Measurements from ENCODE around the gene MIEF2. TPM values are rescaled to one million over a fixed set of nuclear protein-coding genes. Genes with fewer than 3 reads are reported as not detected.
"Not testable (repeated sequence)": the region's sequence is repeated elsewhere in the genome, so short reads cannot be mapped to it uniquely, and the experiment has no call there.

Gene MIEF2
- total and polyA plus RNA-seq, 12 donors: 18.9 to 43.4 (median 31.4) TPM

DNA sequence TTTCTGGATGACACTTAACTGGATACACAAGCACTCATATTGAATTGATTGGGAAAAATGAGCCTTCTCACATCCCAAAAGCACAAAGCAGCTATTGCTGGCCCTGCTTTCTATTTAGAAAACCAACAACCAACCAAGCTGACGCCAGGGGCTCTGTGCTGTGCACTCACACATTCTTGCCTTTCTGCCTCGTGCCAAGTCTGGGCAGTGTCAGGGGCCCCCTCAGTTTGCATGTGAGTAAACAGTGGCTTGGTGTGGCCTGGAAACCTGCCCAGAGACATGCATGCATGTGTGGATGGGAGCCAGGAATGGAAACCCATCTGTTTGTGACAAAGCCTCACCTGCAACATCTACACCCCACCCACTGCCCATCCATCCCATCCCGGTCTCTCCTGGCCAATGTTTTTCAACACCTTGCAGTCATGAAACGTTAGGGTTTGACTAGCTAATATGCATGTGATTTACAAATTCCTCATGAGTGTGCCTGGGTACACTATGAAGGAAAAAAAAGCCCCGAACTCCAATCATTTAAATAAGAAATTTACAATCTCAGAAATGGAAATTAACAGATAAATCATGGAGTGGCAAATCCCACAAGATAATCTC lies 20.4 kb downstream of the MIEF2 start:
- TF ChIP-seq, protein P1, sequence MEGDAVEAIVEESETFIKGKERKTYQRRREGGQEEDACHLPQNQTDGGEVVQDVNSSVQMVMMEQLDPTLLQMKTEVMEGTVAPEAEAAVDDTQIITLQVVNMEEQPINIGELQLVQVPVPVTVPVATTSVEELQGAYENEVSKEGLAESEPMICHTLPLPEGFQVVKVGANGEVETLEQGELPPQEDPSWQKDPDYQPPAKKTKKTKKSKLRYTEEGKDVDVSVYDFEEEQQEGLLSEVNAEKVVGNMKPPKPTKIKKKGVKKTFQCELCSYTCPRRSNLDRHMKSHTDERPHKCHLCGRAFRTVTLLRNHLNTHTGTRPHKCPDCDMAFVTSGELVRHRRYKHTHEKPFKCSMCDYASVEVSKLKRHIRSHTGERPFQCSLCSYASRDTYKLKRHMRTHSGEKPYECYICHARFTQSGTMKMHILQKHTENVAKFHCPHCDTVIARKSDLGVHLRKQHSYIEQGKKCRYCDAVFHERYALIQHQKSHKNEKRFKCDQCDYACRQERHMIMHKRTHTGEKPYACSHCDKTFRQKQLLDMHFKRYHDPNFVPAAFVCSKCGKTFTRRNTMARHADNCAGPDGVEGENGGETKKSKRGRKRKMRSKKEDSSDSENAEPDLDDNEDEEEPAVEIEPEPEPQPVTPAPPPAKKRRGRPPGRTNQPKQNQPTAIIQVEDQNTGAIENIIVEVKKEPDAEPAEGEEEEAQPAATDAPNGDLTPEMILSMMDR (IDR thresholded peaks at IDR 0.05): no peak
- peaks cover 5 to 100% (median 71%) of the 10 kb centered on the region in 9 donors for H3K36me3 ChIP-seq
- H3K27me3 ChIP-seq: no peaks in the 10 kb centered on the region
- WGBS, 2 donors: 47 to 56% methylated on average over 5 of the region's 5 CpGs
- H3K4me3 ChIP-seq: no peak overlapping the region
- no peaks in the 10 kb centered on the region for H3K9me3 ChIP-seq
- H3K27ac ChIP-seq: no peak overlapping the region
- ATAC-seq (peak in 2 of 8 donors; percentile 20 to 31), DNase-seq (no peak)
- intact Hi-C loops (cut with DNase I): no loop called here
- H3K4me1 ChIP-seq: peaks cover 0 to 11% (median 0%) of the 10 kb centered on the region in 9 donors

- no peak for DNase-seq
- H3K27me3 ChIP-seq: no peaks in the 10 kb centered on the region
- TF ChIP-seq, protein P1 (IDR thresholded peaks at IDR 0.05): no peak
- intact Hi-C loops (cut with DNase I): no loop called here
- peaks cover 0 to 11% (median 0%) of the 10 kb centered on the region in 9 donors for H3K4me1 ChIP-seq
- no peaks in the 10 kb centered on the region for H3K9me3 ChIP-seq
- ATAC-seq: no peak
- H3K4me3 ChIP-seq: no peak overlapping the region
- peaks cover 5 to 100% (median 72%) of the 10 kb centered on the region in 9 donors for H3K36me3 ChIP-seq
- no peak overlapping the region for H3K27ac ChIP-seq
- 87 to 91% methylated on average over 6 of the region's 6 CpGs for whole genome bisulfite sequencing, 2 donors
Measured at GRCh38 chr17:18281788-18282187, 21.3 kb downstream of the MIEF2 start.

DNA sequence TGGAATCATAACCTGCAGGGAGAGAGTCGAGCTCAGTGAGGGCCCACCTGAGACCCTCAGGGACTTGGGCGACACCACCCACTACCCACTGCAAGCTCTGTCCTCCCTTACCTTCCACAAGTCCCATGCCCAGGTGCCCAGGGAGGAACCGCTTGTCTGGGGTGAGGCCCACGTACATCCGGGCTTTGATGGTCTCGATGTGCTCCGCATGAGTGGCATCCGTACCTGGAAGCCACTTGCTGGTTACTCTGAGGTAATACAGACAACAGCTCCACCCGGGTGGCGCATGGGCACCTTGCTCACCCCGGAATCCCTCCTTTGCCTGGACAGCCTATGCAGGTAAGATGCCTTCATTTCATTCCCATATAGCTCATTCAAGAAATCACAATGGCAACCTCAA lies 24.8 kb downstream of the MIEF2 start:
- H3K9me3 ChIP-seq: no peaks in the 10 kb centered on the region
- peaks cover 0 to 7% (median 0%) of the 10 kb centered on the region in 9 donors for H3K4me1 ChIP-seq
- 97 to 98% methylated on average over 11 of the region's 11 CpGs for WGBS, 2 donors
- DNase-seq (no peak), ATAC-seq (no peak)
- no peaks in the 10 kb centered on the region for H3K27me3 ChIP-seq
- H3K36me3 ChIP-seq: peaks cover 5 to 100% (median 57%) of the 10 kb centered on the region in 9 donors
- no peak overlapping the region for H3K27ac ChIP-seq
- TF ChIP-seq, protein P1 (IDR thresholded peaks at IDR 0.05): no peak
- intact Hi-C loops (cut with DNase I): no loop called here
- no peak overlapping the region for H3K4me3 ChIP-seq

DNA sequence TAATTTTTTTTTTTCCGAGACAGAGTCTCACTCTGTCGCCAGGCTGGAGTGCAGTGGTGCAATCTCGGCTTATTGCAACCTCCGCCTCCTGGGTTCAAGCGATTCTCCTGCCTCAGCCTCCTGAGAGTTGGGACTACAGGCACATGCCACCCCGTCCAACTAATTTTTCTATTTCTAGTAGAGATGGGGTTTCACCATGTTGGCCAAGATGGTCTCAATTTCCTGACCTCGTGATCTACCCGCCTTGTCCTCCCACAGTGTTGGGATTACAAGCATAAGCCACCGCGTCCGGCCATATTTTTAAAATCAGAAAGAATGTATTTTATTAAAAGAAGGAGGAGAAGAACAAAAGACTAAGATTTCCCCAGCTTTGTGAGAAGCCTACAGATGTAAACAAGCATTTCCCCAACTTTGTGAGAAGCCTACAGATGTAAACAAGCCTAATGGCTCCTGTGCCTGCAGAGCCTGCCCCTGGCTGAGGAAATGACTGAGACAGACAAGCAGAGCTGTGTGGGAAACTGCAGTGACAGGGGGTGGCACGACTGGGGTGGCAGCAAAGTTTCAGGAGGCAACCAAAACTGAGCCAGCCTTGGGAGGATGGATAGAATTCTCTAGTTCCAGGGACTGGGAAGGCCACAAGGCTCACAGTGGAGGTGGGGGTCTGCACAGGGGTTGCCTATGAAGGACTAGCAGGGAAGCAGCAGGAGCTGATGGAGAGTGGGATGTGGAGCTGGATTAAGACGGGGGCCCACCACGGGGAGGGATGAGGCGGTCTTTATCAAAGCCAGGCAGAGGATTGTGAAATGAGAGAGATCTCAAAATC lies 31.5 kb downstream of the MIEF2 start:
- no peak for ATAC-seq
- H3K27me3 ChIP-seq: no peaks in the 10 kb centered on the region
- intact Hi-C loops (cut with DNase I): no loop called here
- WGBS, 2 donors: 96% methylated on average over 15 of the region's 15 CpGs
- no peaks in the 10 kb centered on the region for H3K9me3 ChIP-seq
- no peak for DNase-seq
- H3K36me3 ChIP-seq: peaks cover 0 to 98% (median 34%) of the 10 kb centered on the region in 9 donors
- H3K27ac ChIP-seq: no peak overlapping the region
- TF ChIP-seq, protein P1 (IDR thresholded peaks at IDR 0.05): no peak
- H3K4me1 ChIP-seq: no peaks in the 10 kb centered on the region
- no peak overlapping the region for H3K4me3 ChIP-seq

DNA sequence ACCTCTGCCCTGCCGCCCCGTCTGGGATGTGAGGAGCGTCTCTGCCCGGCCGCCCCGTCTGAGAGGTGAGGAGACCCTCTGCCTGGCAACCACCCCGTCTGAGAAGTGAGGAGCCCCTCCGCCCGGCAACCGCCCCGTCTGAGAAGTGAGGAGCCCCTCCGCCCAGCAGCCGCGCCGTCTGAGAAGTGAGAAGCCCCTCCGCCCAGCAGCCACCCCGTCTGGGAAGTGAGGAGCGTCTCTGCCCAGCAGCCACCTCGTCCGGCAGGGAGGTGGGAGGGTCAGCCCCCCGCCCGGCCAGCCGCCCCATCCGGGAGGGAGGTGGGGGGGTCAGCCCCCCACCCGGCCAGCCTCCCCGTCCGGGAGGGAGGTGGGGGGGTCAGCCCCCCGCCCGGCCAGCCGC lies 37.6 kb downstream of the MIEF2 start:
- WGBS, 2 donors: 93 to 96% methylated on average over 9 to 26 of the region's 30 CpGs
- H3K9me3 ChIP-seq; ATAC-seq; DNase-seq; intact Hi-C loops (cut with DNase I); H3K27ac ChIP-seq; H3K27me3 ChIP-seq; H3K4me3 ChIP-seq: not testable (repeated sequence)
- Histone ChIP-seq H3K4me1 (peaks cover 0 to 19% (median 0%) of the 10 kb centered on the region in 9 donors), H3K36me3 (peaks cover 0 to 80% (median 37%) of the 10 kb centered on the region in 9 donors)

Measured in heart right ventricle (tissue), 16 donors.